ENCODE results near the gene ANKRD12.

DNA sequence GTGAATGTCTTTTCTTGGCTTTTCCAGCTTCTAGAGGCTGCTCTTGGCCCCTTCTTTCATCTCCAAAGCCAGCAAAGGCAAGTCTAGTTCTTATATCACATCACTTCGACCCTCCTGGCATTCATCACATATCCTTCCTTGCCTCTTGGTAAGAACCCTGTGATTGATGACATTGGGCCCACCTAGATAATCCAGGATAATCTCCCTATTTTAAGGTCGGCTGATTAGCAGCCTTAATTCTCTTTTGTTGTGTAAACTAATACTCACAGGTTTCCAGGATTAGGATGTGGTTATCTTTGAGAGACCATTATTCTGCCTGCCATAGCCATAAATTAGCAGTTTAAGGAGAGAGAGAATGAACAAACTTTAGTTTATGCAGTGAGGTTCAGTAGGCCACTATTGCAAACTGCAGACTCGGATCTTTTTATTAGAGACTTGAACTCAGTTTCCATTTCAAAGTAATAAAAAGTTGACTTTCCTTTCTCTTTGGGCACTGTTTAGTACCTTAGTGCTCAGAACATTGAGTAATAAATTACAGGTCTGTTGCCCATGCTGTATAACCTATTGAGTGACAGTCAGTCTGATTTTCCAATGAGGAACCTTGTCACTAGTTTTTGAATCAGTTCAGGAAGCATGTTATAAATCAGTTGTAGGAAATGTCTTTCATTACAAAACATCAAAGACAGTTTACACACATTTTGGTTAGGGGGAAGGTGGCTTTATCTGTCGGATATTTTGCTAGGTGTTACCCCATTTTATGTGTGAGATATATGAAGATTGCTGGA is 29.6 kb upstream of the ANKRD12 start:
- TF ChIP-seq CTCF (IDR thresholded peaks at IDR 0.05; ENCODE audit: insufficient read depth, low read length, poor library complexity, severe bottlenecking) (no peak), EZH2phosphoT487 (conservative IDR thresholded peaks at IDR 0.05; ENCODE audit: low read length) (no peak)
